Mucosa of stomach (tissue), 1 donor: ENCODE measurements around the gene LMCD1.
A peak's percentile ranks its signal among the peaks of the same experiment; 100 is the strongest.

Source experiments
- H3K27me3 ChIP-seq: one replicate; pipeline ENCODE4 v1.7.0; 2013; ENCODE audit warnings: mild to moderate bottlenecking, low read length; ENCODE audit not compliant: control insufficient read depth, insufficient read depth
- H3K36me3 ChIP-seq: one replicate; pipeline ENCODE4 v1.7.0; 2013; ENCODE audit warnings: low read length; ENCODE audit not compliant: control insufficient read depth, insufficient read depth
- H3K4me1 ChIP-seq: one replicate; pipeline ENCODE4 v1.7.0; 2013; ENCODE audit warnings: mild to moderate bottlenecking, low read length; ENCODE audit not compliant: control insufficient read depth, insufficient read depth
- H3K4me3 ChIP-seq: one replicate; pipeline ENCODE4 v1.7.0; 2013; ENCODE audit warnings: low read length
- H3K9ac ChIP-seq: one replicate; pipeline ENCODE4 v1.7.0; 2013; ENCODE audit warnings: mild to moderate bottlenecking, low read length, moderate library complexity
- H3K9me3 ChIP-seq: one replicate; pipeline ENCODE4 v1.7.0; 2013; ENCODE audit warnings: mild to moderate bottlenecking, low read length, moderate library complexity; ENCODE audit not compliant: control insufficient read depth
- donor health status: Pancreatic carcinoma.

LMCD1 gene

DNA sequence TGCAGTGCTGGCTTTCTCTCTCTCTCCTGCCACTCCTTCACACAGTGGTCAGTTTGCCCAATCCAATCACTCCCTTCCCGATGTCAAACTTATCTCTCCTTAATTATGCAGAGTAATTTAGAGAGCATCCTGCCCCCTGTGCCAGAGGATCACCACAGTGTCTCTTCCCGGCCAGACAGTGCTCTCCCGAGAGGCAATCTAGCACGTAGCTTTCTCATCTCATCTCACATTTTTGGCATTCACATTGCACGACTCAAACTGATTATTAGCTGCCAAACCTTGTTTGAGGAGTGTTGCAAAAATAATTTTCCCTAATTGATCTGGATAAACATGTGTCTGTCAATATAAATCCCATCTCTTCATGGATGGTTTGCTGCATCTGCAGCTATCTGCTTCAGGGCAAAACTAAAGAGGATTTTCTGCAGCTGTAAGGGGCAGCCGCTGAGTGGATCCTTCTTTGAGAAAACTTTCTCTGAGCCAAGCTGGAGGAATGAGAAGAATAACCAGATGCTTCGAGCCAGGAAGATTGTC, 105.1 kb downstream of the LMCD1 start:
- Histone ChIP-seq H3K9me3 (no peaks in the 10 kb centered on the region), H3K4me1 (peaks cover 19% of the 10 kb centered on the region), H3K9ac (no peak overlapping the region), H3K27me3 (no peaks in the 10 kb centered on the region), H3K36me3 (no peaks in the 10 kb centered on the region), H3K4me3 (no peak overlapping the region)

DNA sequence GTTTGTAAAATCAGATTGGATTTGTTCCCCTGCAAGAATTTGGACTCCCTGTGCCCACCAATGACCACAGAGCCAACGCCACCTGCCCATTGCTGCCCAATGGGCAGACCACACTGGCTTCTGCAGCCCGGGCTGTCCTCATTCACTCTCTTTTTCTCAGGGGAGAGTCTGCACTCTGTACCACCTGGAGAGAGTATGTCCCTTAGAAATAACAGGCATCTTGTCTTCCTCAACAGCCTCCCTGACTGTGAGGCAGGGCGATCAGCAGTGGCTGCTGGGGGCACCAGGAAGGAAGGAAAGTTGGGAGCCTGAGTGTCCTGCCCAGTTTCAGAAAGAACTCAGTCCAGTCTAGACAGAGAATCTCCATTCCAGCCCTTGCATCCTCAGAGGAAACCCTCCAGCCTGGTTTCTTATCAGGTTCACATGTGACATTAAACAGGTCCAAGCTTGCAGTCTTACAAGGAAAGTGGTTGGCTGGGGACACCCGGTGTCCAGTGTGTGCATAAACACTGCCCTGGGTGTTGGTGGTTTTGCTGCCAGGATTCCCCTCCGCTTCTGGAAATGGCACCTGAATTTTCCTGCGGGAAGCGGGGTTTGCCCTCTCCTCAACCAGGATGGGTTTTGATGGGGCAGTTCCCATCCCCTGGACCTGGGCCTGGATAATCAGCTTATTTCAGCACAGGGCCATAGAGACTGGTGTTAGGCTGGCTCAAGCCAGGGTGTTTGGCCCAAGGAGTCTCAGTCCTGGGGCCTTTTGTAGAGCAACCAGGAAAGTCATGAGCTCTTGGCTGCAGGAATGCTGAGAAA, 105.8 kb downstream of the LMCD1 start:
- Histone ChIP-seq H3K9me3 (no peaks in the 10 kb centered on the region), H3K27me3 (no peaks in the 10 kb centered on the region), H3K4me1 (peaks cover 19% of the 10 kb centered on the region), H3K36me3 (no peaks in the 10 kb centered on the region), H3K4me3 (no peak overlapping the region), H3K9ac (no peak overlapping the region)

DNA sequence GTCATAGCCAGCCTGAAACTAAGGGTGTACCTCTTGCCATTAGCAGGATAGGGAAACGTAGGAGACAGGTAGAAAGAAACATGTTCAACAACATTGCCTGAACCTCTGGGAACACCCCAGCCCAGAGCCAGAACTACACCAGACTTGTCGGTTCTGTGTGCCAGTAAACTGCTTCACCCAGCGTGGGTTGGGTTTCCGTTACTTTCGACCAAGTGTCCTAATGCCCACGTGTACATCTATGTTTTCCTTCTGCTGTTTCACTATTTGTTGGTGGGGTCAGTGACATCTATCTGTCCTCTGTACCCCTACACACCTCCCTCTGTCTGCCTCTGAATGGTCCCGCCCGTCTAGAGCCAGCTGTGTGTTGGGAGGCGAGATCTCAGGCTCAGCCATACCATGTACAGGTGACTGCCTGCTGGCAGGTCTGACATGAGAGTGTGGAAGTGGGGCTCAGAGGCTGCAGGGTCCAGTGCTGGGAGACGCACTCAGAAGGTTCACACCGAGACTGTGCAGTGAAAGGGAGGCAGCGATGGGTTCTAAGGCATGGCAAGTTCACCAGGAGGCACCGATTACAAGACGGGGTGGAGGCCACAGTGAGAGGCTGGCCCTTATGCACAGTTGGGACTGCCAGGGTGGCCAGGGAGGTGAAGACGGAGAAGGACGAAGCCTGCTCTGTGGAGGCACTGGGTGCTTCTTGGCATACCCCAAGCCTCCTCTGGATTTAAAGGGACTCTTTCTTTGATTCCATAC, 106.6 kb downstream of the LMCD1 start:
- Histone ChIP-seq H3K27me3 (no peaks in the 10 kb centered on the region), H3K4me1 (peaks cover 18% of the 10 kb centered on the region), H3K9ac (no peak overlapping the region), H3K4me3 (no peak overlapping the region), H3K36me3 (no peaks in the 10 kb centered on the region), H3K9me3 (no peaks in the 10 kb centered on the region)

DNA sequence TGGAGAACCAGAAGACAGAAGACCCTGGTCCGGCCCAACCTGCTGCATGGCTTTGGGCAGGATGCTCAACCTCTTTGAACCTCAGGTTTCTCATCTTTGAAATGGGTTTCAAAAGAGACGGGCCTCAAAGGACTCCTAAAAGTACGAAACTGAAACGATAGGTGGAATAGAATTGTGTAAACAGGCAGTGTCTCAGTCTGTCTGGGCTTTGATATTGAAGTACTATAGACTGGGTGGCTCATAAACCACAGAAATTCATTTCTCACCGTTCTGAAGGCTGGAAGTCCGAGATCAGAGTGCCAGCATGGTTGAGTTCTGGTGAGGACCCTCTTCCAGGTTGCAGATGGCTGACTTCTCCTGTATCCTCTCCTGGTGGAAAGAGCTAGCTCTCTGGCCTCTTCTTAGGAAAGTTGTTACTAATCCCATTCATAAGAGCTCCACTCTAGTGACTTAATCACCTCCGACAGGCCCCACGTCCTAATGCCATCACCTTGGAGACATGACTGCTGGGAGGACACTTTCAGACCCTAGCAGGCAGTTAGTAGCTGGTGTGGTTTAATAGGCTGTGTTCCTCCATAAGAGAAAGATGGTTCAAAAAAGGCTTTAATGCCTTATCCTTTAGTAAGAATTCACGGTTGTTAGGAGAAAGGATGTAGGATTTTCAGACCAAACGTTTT, 107.3 kb downstream of the LMCD1 start:
- H3K27me3 ChIP-seq: no peaks in the 10 kb centered on the region
- H3K36me3 ChIP-seq: no peaks in the 10 kb centered on the region
- no peaks in the 10 kb centered on the region for H3K9me3 ChIP-seq
- H3K4me1 ChIP-seq: peaks cover 16% of the 10 kb centered on the region
- H3K9ac ChIP-seq: no peak overlapping the region
- no peak overlapping the region for H3K4me3 ChIP-seq

DNA sequence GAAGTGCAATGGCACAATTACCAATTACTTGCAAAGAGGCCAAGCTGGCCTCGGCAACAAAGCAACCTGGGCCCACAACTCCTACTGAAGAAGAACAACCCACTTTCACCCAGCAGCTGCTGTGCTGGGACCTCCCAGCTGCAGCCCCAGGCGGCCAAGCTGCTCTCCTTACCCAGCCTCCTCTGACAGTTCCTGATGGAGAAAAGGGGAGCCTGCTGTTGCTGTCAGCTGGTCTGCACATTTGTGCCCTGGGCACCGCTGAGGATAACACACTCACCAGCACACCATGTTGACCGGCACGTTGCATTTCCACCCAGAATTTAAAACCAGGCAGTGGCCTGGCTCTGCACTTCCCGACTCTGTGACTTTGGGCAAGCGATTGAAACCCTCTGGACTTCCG, 109.3 kb downstream of the LMCD1 start:
- H3K9ac ChIP-seq: no peak overlapping the region
- no peaks in the 10 kb centered on the region for H3K27me3 ChIP-seq
- peaks cover 16% of the 10 kb centered on the region for H3K4me1 ChIP-seq
- H3K36me3 ChIP-seq: no peaks in the 10 kb centered on the region
- H3K9me3 ChIP-seq: no peaks in the 10 kb centered on the region
- no peak overlapping the region for H3K4me3 ChIP-seq

DNA sequence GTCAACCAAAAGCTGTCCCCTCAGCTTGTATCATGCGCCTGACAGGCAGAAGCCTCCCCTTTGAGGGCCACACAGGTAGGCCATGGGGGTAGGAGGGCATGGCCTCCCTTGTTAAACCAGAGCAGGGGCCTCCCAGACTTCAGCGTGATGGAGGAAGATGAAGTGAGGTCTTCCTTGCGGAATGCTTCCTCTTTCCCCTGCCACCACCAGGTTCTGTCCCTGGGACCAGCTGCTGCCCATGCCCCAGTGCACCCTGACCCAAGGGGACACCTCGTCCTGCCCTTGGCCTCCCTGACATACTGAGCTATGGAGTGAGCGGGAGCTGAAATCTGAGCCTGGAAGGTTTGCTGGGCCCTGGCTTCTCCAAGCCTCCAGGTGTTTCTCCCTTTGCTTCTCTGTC, 116.3 kb downstream of the LMCD1 start:
- Histone ChIP-seq H3K9me3 (no peaks in the 10 kb centered on the region), H3K4me1 (peaks cover 10% of the 10 kb centered on the region), H3K36me3 (no peaks in the 10 kb centered on the region), H3K4me3 (no peak overlapping the region), H3K9ac (no peak overlapping the region), H3K27me3 (no peaks in the 10 kb centered on the region)

DNA sequence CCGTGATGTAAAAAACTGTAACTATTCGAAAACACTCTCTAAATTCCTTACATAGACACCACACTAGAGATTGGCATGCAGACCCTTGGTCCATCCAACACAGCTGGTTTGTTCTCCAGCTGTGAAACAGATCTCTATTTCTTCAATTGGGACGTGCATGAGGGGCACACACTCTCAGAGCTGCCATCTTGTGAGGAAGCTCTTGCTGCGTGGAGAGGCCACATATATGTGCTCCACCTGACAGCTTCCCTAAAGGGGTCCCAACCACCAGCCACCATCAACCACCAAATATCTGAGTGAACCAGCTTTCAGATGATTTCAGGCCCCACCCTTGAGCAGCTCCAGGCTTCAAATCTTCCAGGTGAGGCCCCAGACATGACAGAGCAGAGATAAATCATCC, 117.3 kb downstream of the LMCD1 start:
- no peaks in the 10 kb centered on the region for H3K9me3 ChIP-seq
- no peak overlapping the region for H3K9ac ChIP-seq
- peaks cover 15% of the 10 kb centered on the region for H3K4me1 ChIP-seq
- peaks cover 3% of the 10 kb centered on the region for H3K27me3 ChIP-seq
- no peak overlapping the region for H3K4me3 ChIP-seq
- H3K36me3 ChIP-seq: no peaks in the 10 kb centered on the region

DNA sequence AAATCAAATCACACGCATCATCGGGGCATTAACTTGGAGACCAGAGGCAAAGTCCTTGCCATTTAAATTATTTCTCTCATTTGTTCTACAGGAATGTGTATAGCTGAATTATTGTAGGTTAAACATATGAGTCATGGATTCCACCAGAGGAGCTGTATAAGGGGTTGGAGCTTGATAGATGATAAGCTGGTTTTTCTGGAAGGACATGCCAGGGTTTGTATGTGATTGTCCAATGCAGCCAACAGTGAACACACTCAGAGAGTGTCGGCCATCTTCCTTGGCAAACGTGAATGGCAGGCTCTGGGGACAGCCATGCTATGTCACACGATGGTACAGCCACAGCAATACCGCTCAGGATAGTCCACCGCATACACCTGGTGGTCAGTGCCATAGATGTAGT, 117.9 kb downstream of the LMCD1 start:
- H3K4me1 ChIP-seq: peaks cover 15% of the 10 kb centered on the region
- H3K27me3 ChIP-seq: peaks cover 3% of the 10 kb centered on the region
- H3K4me3 ChIP-seq: no peak overlapping the region
- H3K9me3 ChIP-seq: no peaks in the 10 kb centered on the region
- no peak overlapping the region for H3K9ac ChIP-seq
- no peaks in the 10 kb centered on the region for H3K36me3 ChIP-seq

DNA sequence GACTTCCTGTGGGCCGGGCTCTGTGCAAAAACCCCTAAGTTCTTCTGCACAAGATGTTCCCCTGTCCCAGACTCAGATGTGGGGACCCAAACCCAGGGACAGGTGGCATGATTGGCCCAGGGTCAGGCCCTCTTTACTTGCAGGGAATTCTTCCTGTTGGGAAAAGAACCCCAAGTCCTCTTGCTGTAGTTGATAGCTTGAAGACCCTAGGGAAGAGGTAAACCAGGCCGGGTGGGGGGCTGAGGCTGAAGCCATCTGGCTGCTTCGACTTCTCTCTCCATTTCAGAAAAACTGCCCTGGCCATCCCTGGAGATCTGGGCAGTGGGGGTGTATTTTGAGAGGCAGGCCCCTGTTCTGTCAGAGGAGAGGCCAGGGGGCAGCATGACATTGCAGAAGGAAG, 119.5 kb downstream of the LMCD1 start:
- Histone ChIP-seq H3K4me3 (no peak overlapping the region), H3K4me1 (peaks cover 15% of the 10 kb centered on the region), H3K36me3 (no peaks in the 10 kb centered on the region)

DNA sequence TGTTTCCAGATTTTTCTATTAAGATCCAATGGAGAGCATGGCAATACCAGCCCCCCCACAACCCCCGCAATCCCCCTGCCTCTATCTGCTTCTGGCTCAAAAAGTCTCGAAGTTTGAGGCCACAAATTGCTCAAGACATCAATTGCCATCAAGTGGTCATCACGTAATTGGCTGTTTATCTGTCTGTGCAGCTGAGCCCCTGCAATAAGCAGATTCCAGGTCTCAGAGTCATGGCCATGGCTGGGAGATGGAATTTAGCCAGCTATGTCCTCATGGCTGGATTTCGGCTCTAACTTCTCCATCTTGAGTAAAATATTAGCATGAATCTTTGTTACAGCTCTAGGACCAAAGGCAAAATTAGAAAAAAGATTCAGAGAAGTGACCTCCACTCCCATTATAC, 120.2 kb downstream of the LMCD1 start:
- no peak overlapping the region for H3K9ac ChIP-seq
- peaks cover 15% of the 10 kb centered on the region for H3K4me1 ChIP-seq
- peaks cover 3% of the 10 kb centered on the region for H3K27me3 ChIP-seq
- H3K36me3 ChIP-seq: no peaks in the 10 kb centered on the region
- no peak overlapping the region for H3K4me3 ChIP-seq
- no peaks in the 10 kb centered on the region for H3K9me3 ChIP-seq

More for the DNA sequence above, 119.5 kb downstream of the LMCD1 start:
- peaks cover 3% of the 10 kb centered on the region for H3K27me3 ChIP-seq
- H3K9ac ChIP-seq: no peak overlapping the region
- no peaks in the 10 kb centered on the region for H3K9me3 ChIP-seq

DNA sequence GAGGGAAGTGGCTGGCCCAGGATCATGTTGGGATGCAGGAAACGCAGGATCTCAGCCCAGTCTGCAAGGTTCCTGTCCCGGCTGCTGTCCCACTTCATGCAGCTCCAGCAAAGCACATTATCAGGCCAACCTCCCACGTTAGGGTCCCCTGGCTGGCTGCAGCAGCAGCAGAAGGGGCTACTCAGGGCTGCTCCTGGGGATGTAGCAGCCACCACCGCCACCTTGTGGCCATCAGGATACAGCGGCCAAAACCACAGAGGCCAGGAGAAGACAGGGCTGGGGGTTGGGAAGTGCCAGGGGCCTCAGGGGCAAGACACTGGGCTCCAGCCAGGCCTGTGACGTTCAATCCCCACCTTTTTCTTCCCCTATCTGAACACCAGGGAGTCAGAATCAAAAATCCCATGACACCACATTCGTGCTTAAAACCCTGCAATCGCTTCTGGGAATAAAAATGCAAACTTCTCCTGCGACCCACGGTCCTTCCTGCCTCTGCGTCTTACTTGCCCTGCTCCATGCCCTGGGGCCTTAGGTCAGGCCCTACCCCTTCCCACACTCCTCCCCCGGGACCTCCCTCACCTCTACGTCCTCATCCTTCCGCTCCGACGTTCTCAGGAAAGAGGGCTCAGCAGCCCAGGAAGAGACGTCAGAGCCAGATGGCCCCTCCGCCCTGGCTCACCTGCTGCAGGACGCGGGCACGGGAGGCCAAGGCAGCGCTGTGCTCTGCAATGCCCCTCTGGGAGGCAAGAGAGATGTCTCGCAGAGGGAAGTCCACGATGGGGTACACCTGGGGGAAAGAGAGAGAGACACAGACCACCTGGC, 121.5 kb downstream of the LMCD1 start:
- Histone ChIP-seq H3K9ac (peak overlapping the region; percentile 57), H3K36me3 (no peaks in the 10 kb centered on the region), H3K27me3 (peaks cover 3% of the 10 kb centered on the region), H3K4me1 (peaks cover 15% of the 10 kb centered on the region), H3K9me3 (no peaks in the 10 kb centered on the region), H3K4me3 (no peak overlapping the region)
